HG03108 (cell line): ENCODE results near the gene WDR7.

ENCODE experiments used
- ATAC-seq: cut with Tn5 transposase; IDR thresholded peaks from one replicate; pipeline ENCODE4 v1.9.1; 2021; ENCODE audit warnings: moderate library complexity; ENCODE audit not compliant: unreplicated experiment

WDR7 gene

GRCh38 chr18:56929886-56930285 lies 278.7 kb downstream of the WDR7 start:
- ATAC-seq: no peak

GRCh38 chr18:56933472-56933871 lies 282.3 kb downstream of the WDR7 start:
- no peak for ATAC-seq

- ATAC-seq: no peak
These were observed 283.0 kb downstream of the WDR7 start for GRCh38 chr18:56934131-56934530.

GRCh38 chr18:56934906-56935305 lies 283.7 kb downstream of the WDR7 start:
- no peak for ATAC-seq

GRCh38 chr18:56935434-56936040 lies 284.4 kb downstream of the WDR7 start:
- no peak for ATAC-seq

GRCh38 chr18:56936457-56936856 lies 285.3 kb downstream of the WDR7 start:
- no peak for ATAC-seq

GRCh38 chr18:56937874-56938430 lies 286.8 kb downstream of the WDR7 start:
- ATAC-seq: no peak

- no peak for ATAC-seq
These were observed 294.3 kb downstream of the WDR7 start for GRCh38 chr18:56945171-56946083.

- no peak for ATAC-seq
These were observed 296.1 kb downstream of the WDR7 start for GRCh38 chr18:56947236-56947635.

GRCh38 chr18:56952026-56952425 lies 300.9 kb downstream of the WDR7 start:
- ATAC-seq: no peak

GRCh38 chr18:56953428-56954198 lies 302.5 kb downstream of the WDR7 start:
- ATAC-seq: no peak

GRCh38 chr18:56955490-56955889 lies 304.3 kb downstream of the WDR7 start:
- ATAC-seq: no peak

GRCh38 chr18:56959120-56959519 lies 308.0 kb downstream of the WDR7 start:
- ATAC-seq: no peak

GRCh38 chr18:56962322-56962721 lies 311.2 kb downstream of the WDR7 start:
- no peak for ATAC-seq

- ATAC-seq: no peak
These were observed 315.9 kb downstream of the WDR7 start for GRCh38 chr18:56967035-56967434.

- ATAC-seq: no peak
These were observed 322.3 kb downstream of the WDR7 start for GRCh38 chr18:56973487-56973886.

- ATAC-seq: no peak
These were observed 323.0 kb downstream of the WDR7 start for GRCh38 chr18:56974141-56974540.

GRCh38 chr18:56975276-56975675 lies 324.1 kb downstream of the WDR7 start:
- ATAC-seq: no peak

GRCh38 chr18:56977309-56977708 lies 326.1 kb downstream of the WDR7 start:
- no peak for ATAC-seq

GRCh38 chr18:56977771-56978170 lies 326.6 kb downstream of the WDR7 start:
- no peak for ATAC-seq

- ATAC-seq: no peak
These were observed 329.0 kb downstream of the WDR7 start for GRCh38 chr18:56980151-56980550.
